Progenitor cell of endocrine pancreas (in vitro differentiated cells): ENCODE data around the gene SLC34A3. TPM values are rescaled to one million over a fixed set of nuclear protein-coding genes. Genes with fewer than 3 reads are reported as not detected.

ENCODE experiments used
- DNase-seq: peaks from one replicate; pipeline ENCODE4 v3.0.0; 2021; ENCODE audit warnings: low spot score; ENCODE audit not compliant: unreplicated experiment
- H3K27ac Mint-ChIP-seq: 2 replicates; pipeline ENCODE4 v1.8.0; 2021; ENCODE audit warnings: mild to moderate bottlenecking, moderate library complexity, mixed read lengths
- H3K27me3 Mint-ChIP-seq: 2 replicates; pipeline ENCODE4 v1.8.0; 2021; ENCODE audit warnings: mixed read lengths
- H3K36me3 Mint-ChIP-seq: 2 replicates; pipeline ENCODE4 v1.8.0; 2022; ENCODE audit warnings: mixed read lengths; ENCODE audit not compliant: insufficient read depth
- H3K4me1 Mint-ChIP-seq: 2 replicates; pipeline ENCODE4 v1.8.0; 2021; ENCODE audit warnings: low read depth, mixed read lengths
- H3K4me3 Mint-ChIP-seq: 2 replicates; pipeline ENCODE4 v1.8.0; 2021; ENCODE audit warnings: low read depth, mild to moderate bottlenecking, moderate library complexity, mixed read lengths
- H3K9me3 Mint-ChIP-seq: 2 replicates; pipeline ENCODE4 v1.8.0; 2021; ENCODE audit warnings: low read depth, mixed read lengths
- total RNA-seq: library from RNA; stranded (reverse); gene quantifications from 2 replicates; pipeline ENCODE4 v1.2.1, GENCODE V29; 2021
- TF ChIP-seq, protein P1 (sequence below): fragments of 200-600 bp; sonication (generic); IDR thresholded peaks from one replicate; pipeline ENCODE4 v1.5.0; 2021; ENCODE audit warnings: antibody characterized with exemption, mild to moderate bottlenecking; ENCODE audit not compliant: unreplicated experiment

Gene SLC34A3
- total RNA-seq, 1 donor from 2014 or later = 0.26 TPM

DNA sequence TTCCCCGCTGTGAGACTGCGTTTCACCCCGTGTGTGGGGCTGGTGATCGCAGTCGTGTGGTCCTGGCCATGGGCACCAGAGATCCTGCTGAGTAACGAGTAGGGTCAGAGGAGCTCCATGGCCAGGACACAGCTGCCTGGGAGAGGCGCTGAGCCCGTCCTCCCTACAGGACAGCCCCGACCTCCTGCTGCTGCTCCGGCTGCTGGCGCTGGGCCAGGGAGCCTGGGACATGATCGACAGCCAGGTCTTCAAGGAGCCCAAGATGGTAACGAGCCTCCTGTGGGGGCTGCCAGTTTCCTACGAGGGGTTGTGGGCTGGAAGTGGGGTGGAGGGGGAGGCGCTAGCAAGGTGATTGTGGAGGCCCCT, 35.4 kb downstream of the SLC34A3 start:
- DNase-seq = no peak
- Mint-ChIP-seq H3K27ac (no peak overlapping the region), H3K36me3 (peaks cover 20% of the 10 kb centered on the region), H3K9me3 (no peaks in the 10 kb centered on the region), H3K27me3 (no peaks in the 10 kb centered on the region), H3K4me3 (no peak overlapping the region), H3K4me1 (no peaks in the 10 kb centered on the region)
- TF ChIP-seq, protein P1, sequence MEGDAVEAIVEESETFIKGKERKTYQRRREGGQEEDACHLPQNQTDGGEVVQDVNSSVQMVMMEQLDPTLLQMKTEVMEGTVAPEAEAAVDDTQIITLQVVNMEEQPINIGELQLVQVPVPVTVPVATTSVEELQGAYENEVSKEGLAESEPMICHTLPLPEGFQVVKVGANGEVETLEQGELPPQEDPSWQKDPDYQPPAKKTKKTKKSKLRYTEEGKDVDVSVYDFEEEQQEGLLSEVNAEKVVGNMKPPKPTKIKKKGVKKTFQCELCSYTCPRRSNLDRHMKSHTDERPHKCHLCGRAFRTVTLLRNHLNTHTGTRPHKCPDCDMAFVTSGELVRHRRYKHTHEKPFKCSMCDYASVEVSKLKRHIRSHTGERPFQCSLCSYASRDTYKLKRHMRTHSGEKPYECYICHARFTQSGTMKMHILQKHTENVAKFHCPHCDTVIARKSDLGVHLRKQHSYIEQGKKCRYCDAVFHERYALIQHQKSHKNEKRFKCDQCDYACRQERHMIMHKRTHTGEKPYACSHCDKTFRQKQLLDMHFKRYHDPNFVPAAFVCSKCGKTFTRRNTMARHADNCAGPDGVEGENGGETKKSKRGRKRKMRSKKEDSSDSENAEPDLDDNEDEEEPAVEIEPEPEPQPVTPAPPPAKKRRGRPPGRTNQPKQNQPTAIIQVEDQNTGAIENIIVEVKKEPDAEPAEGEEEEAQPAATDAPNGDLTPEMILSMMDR = no peak

DNA sequence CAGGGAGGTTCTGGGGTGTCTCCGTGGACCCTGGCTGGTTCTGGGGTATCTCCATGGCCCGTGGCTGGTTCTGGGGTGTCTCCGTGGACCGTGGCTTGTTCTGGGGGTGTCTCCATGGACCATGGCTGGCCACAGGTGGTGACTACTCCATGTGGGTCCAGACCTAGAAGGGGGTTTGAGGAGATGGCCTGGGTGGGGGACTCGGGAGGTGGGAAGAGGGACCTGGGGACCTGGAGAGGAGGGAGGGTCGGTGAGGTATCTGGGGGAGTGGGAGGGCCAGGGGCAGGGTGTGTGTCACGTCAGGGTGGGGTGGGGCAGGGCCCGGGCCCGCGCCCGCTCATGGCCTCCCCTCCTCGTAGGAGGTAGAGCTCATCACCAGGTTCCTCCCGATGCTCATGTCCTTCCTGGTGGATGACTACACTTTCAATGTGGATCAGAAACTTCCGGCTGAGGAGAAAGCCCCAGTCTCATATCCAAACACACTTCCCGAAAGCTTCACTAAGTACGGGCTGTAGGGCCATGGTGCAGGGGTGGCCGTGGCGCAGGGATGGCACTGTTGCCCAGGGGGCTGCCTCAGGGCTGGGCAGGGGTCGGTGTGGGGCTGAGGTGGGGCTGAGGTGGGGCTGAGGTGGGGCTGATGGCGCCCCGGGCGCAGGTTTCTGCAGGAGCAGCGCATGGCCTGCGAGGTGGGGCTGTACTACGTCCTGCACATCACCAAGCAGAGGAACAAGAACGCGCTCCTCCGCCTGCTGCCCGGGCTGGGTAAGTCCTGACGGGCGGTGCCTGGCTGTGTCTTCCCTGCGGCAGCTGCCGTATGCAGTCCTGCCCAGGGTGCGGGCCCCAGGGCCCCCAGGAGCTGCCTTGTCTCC, 36.1 kb downstream of the SLC34A3 start:
- H3K36me3 Mint-ChIP-seq = peaks cover 19% of the 10 kb centered on the region
- H3K27me3 Mint-ChIP-seq = no peaks in the 10 kb centered on the region
- H3K4me1 Mint-ChIP-seq = no peaks in the 10 kb centered on the region
- TF ChIP-seq, protein P1 = no peak
- no peaks in the 10 kb centered on the region for H3K9me3 Mint-ChIP-seq
- no peak overlapping the region for H3K4me3 Mint-ChIP-seq
- no peak overlapping the region for H3K27ac Mint-ChIP-seq
- DNase-seq = no peak

DNA sequence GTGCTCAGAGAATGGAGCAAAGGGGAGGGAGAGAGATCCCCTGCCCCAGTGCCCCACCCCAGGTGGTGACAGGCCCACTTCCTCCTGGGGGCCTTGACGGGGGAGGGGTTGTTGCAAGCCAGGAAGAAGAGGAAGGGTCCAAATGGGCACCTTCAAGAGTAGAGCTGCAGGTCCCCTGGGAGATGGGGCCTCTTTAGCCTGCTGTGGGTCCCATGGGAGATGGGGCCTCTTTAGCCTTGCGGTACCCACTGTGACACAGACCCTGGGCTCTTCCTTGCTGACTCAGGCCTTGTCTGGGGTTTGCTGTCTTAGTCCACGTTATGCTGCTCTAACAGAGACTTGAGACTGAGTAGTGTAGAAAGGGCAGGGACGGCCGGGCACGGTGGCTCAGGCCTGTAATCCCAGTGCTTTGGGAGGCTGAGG, 37.2 kb downstream of the SLC34A3 start:
- no peak overlapping the region for H3K27ac Mint-ChIP-seq

DNA sequence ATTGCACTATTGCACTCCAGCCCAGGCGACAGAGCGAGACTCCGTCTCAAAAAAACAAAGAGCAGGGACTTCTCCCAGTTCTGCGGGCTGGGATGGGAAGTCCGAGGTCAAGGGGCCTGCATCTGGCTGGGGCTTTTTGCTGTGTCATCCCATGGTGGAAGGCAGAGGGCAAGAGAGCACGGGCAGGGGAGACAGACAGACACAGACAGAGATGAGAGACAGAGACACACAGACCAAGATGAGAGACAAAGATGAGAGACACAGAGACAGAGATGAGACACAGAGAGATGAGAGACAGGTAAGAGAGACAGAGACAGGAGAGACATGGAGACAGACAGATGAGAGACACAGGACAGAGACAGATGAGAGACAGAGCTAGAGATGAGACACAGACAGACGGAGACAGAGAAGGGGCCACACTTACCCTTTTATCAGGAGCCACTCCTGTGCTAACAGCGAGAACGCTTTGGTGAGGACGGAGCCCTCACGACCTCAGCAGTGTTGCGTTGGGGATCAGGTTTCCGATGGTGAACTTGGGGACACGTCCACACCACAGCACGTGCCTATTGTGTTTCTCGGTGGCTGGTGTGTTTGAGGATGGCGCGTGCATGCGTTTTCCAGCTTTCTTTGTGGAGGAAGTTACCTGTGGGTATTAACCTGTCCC, 38.0 kb downstream of the SLC34A3 start:
- H3K27ac Mint-ChIP-seq = no peak overlapping the region
- no peak for DNase-seq
- no peaks in the 10 kb centered on the region for H3K27me3 Mint-ChIP-seq
- no peaks in the 10 kb centered on the region for H3K9me3 Mint-ChIP-seq
- H3K4me1 Mint-ChIP-seq = no peaks in the 10 kb centered on the region
- TF ChIP-seq, protein P1 = no peak
- peaks cover 18% of the 10 kb centered on the region for H3K36me3 Mint-ChIP-seq
- H3K4me3 Mint-ChIP-seq = no peak overlapping the region

More for the DNA sequence above, 37.2 kb downstream of the SLC34A3 start:
- no peaks in the 10 kb centered on the region for H3K9me3 Mint-ChIP-seq
- no peak for DNase-seq
- peaks cover 18% of the 10 kb centered on the region for H3K36me3 Mint-ChIP-seq
- H3K27me3 Mint-ChIP-seq = no peaks in the 10 kb centered on the region
- TF ChIP-seq, protein P1 = no peak
- no peaks in the 10 kb centered on the region for H3K4me1 Mint-ChIP-seq
- H3K4me3 Mint-ChIP-seq = no peak overlapping the region

DNA sequence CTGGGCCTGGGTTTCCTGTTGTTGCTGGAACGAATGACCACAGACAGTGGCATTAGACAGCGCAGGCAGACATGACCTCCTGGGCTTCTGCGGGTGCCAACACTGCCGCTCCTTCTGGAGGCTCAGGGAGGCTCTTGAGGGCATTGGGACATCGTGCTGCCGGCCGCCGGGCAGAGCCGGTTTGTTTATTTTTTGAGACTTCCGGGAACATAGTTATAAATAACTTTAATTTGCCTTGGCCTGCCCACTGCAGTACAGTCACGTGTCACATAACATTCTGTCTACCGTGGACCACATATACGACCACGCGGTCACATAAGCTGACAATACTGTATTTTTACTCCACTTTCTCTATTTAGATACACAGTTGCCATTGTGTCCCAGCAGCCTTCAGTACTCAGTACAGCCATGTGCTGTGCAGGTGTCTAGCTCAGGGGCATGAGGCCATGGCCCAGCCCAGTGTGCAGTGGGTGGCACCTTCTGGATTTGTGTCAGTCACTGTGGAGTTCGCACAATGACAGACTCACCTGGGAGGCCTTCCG, 38.6 kb downstream of the SLC34A3 start:
- DNase-seq = no peak
- H3K9me3 Mint-ChIP-seq = no peaks in the 10 kb centered on the region
- no peak overlapping the region for H3K4me3 Mint-ChIP-seq
- TF ChIP-seq, protein P1 = no peak
- H3K27me3 Mint-ChIP-seq = no peaks in the 10 kb centered on the region
- H3K27ac Mint-ChIP-seq = no peak overlapping the region
- H3K36me3 Mint-ChIP-seq = peaks cover 18% of the 10 kb centered on the region
- H3K4me1 Mint-ChIP-seq = no peaks in the 10 kb centered on the region
